ENCODE results near the gene NAV2. TPM values are rescaled to one million over a fixed set of nuclear protein-coding genes. Genes with fewer than 3 reads are reported as not detected.

Gene NAV2
- total RNA-seq, 2 donors from 2014 or later, result 21.3 to 45.3 TPM

GRCh38 chr11:19918302-19919049, 205.8 kb downstream of the NAV2 start:
- Histone ChIP-seq H3K27ac (no peak overlapping the region), H3K27me3 (no peaks in the 10 kb centered on the region), H3K9me3 (no peaks in the 10 kb centered on the region), H3K9ac (ENCODE audit: low read depth in 2 of 2, low read length in 2 of 2) (no peak overlapping the region), H3K4me3 (no peak overlapping the region), H3K4me1 (no peaks in the 10 kb centered on the region), H3K36me3 (no peaks in the 10 kb centered on the region)
- DNase-seq, result no peak
- no peak for TF ChIP-seq CTCF (IDR thresholded peaks at IDR 0.05)
- intact Hi-C loops (cut with DNase I), result no loop called here

DNA sequence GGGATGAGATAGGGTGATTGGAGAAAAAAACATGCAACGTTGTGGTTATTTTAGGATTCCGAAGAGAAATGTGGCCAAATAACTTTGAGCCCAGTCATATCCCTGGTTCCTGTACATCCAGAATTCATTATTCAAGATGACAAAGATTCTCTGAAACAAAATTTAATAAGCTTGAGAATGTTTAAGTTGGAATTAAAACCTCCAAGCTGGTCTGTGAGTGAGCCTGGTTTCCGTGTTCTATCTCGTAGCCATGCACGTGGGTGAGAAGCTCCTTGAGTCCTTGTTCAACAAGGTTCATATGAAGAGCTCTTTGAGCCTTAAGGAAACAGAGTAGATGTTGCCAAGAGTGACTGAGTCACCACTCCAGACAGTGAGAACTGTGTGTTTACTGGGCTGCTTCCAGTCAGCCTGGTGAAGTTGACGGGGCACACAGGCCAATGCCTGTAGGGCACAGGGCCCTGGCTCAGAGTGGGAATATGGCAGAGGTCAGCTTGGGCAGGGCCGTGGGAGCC, 206.5 kb downstream of the NAV2 start:
- TF ChIP-seq CTCF (IDR thresholded peaks at IDR 0.05), result no peak
- H3K4me1 ChIP-seq, result no peaks in the 10 kb centered on the region
- H3K4me3 ChIP-seq, result no peak overlapping the region
- no peaks in the 10 kb centered on the region for H3K36me3 ChIP-seq
- H3K9me3 ChIP-seq, result no peaks in the 10 kb centered on the region
- H3K27me3 ChIP-seq, result no peaks in the 10 kb centered on the region
- no peak overlapping the region for H3K27ac ChIP-seq
- H3K9ac ChIP-seq (ENCODE audit: low read depth in 2 of 2, low read length in 2 of 2), result no peak overlapping the region
- no peak for DNase-seq
- intact Hi-C loops (cut with DNase I), result no loop called here

DNA sequence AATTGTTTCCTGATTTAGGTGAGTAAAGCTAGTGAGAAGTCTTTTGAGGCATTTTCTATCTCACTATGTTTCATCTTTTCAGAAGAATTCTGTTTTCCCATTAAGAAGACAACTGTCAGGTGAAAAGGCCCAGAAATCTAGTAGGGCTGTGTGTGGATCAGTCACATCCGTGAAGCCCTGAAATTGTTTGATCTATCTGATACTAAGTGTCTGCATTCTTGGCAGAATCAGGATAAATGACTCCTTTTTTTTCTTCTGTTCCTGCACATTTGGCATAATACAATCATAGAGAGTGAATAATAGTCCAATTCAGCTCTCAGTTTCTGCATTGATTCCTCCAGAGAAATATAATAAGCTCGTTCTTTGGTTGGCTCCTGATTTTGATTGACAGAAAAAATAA, 208.3 kb downstream of the NAV2 start:
- no peak for TF ChIP-seq CTCF (IDR thresholded peaks at IDR 0.05)
- no peaks in the 10 kb centered on the region for H3K4me1 ChIP-seq
- H3K4me3 ChIP-seq, result no peak overlapping the region
- H3K27ac ChIP-seq, result no peak overlapping the region
- H3K27me3 ChIP-seq, result no peaks in the 10 kb centered on the region
- no peak for DNase-seq
- H3K36me3 ChIP-seq, result no peaks in the 10 kb centered on the region
- intact Hi-C loops (cut with DNase I), result no loop called here
- H3K9ac ChIP-seq (ENCODE audit: low read depth in 2 of 2, low read length in 2 of 2), result no peak overlapping the region
- H3K9me3 ChIP-seq, result no peaks in the 10 kb centered on the region

DNA sequence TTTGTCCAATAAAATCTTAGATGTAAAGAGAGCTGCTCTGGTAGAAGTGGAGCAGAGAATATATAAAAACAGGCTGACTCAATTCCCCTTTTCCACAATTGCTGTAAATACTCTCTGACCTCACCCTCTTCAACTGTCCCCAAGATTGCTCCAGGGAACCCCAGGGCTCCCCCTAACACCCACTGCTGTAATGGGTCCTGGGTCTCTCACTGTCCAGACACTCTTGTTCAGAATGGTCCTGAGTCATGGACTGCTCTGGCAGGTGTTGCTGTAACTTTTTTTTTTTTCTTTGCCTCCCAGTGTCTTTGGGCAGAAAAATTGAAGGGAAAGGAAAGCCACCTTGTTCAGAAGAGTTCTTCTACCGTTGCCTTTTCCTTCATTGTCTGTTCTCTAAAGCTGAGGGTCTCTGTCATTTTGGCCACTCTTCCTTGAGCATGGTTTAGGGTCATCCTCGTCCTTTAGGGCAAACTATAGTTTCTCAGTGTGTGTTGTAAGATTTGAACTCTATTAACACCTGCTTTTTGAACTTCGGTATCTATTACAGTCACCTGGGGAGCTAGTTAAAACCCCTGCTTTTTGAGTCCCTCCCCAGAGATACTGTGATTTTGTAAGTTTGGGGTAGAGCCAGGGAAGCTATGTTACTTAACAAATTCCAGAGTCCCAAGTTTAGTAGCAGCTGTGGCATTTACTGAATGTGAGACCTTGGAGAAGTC, 209.5 kb downstream of the NAV2 start:
- Histone ChIP-seq H3K4me3 (no peak overlapping the region), H3K27me3 (no peaks in the 10 kb centered on the region), H3K4me1 (no peaks in the 10 kb centered on the region), H3K27ac (no peak overlapping the region), H3K9ac (ENCODE audit: low read depth in 2 of 2, low read length in 2 of 2) (no peak overlapping the region), H3K36me3 (no peaks in the 10 kb centered on the region), H3K9me3 (no peaks in the 10 kb centered on the region)
- no peak for TF ChIP-seq CTCF (IDR thresholded peaks at IDR 0.05)
- no peak for DNase-seq
- intact Hi-C loops (cut with DNase I), result no loop called here

DNA sequence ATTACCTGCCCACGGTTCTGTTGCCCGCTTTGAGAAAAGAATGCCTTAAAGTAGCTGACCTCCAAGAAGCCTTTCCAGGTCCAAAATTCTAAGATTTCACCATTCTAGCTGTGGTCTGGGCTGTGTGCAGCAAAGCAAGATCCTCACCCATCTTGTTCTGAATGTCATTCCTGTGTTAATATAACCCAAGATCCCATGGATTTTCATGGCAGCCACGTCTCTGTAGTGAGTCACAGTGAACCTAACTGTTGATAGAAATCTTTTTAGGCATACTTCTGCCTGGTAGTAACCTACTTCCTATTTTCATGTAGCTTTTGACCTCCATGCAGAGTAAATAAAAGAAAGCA, 210.0 kb downstream of the NAV2 start:
- Histone ChIP-seq H3K36me3 (no peaks in the 10 kb centered on the region), H3K9ac (ENCODE audit: low read depth in 2 of 2, low read length in 2 of 2) (no peak overlapping the region), H3K27ac (no peak overlapping the region), H3K27me3 (no peaks in the 10 kb centered on the region), H3K4me1 (no peaks in the 10 kb centered on the region), H3K4me3 (no peak overlapping the region), H3K9me3 (no peaks in the 10 kb centered on the region)
- no peak for TF ChIP-seq CTCF (IDR thresholded peaks at IDR 0.05)
- DNase-seq, result no peak
- intact Hi-C loops (cut with DNase I), result no loop called here

All from colonic mucosa (tissue), 4 donors.